Neural progenitor cell (in vitro differentiated cells): ENCODE data around the gene GALNTL6.

ENCODE experiments used
- CTCF ChIP-seq: fragments of 200-600 bp; sonication (generic); IDR thresholded peaks from 2 replicates; pipeline ENCODE4 v1.5.1; 2017; ENCODE audit warnings: antibody characterized with exemption, mild to moderate bottlenecking
- EZH2 ChIP-seq: fragments of 200-600 bp; sonication (generic); IDR thresholded peaks from 2 replicates; pipeline ENCODE4 v1.6.1; 2017; ENCODE audit warnings: antibody characterized with exemption, mild to moderate bottlenecking, moderate library complexity
- EZH2phosphoT487 ChIP-seq: fragments of 200-600 bp; sonication (generic); IDR thresholded peaks from 2 replicates; pipeline ENCODE4 v1.6.1; 2017; ENCODE audit warnings: antibody characterized with exemption

- TF ChIP-seq CTCF (no peak), EZH2 (no peak), EZH2phosphoT487 (no peak)
These were observed 1226.7 kb downstream of the GALNTL6 start for GRCh38 chr4:173039617-173040577.
